MCF 10A (cell line): Measurements from ENCODE around the gene STON1. TPM values are rescaled to one million over a fixed set of nuclear protein-coding genes. Genes with fewer than 3 reads are reported as not detected.
A peak's percentile ranks its signal among the peaks of the same experiment; 100 is the strongest.
"Not testable (repeated sequence)": the region's sequence is repeated elsewhere in the genome, so short reads cannot be mapped to it uniquely, and the experiment has no call there.

Source experiments
- BruUV-seq: library from RNA; stranded (reverse); fragments of 400-500 nt; replicated peaks from 2 replicates; lab custom pipeline; 2021; lab: Mats Ljungman, UMichigan
- CTCF ChIA-PET: fragments of 300-600 bp; sonication (Branson Sonifier 250); formaldehyde crosslinking; extraction: SDS; loops from one replicate; lab custom pipeline; 2021; ENCODE audit warnings: antibody characterized with exemption, inconsistent platforms; lab: Yijun Ruan, JAX
- POLR2A ChIA-PET: fragments of 300-600, 350-650 bp; sonication (Branson Sonifier 250); formaldehyde crosslinking; extraction: SDS; loops from one replicate; lab custom pipeline; 2020; ENCODE audit warnings: antibody characterized with exemption, inconsistent platforms; lab: Yijun Ruan, JAX
- DNase-seq: peaks from one replicate; pipeline ENCODE4 v3.0.0-alpha.2; 2018; ENCODE audit not compliant: unreplicated experiment
- H3K27ac Mint-ChIP-seq: one replicate; pipeline ENCODE4 v1.8.0; 2022; ENCODE audit warnings: mild to moderate bottlenecking, low read depth, mixed read lengths; ENCODE audit not compliant: unreplicated experiment
- H3K27me3 Mint-ChIP-seq: one replicate; pipeline ENCODE4 v1.8.0; 2022; ENCODE audit warnings: mixed read lengths; ENCODE audit not compliant: insufficient read depth, unreplicated experiment
- H3K36me3 Mint-ChIP-seq: one replicate; pipeline ENCODE4 v1.8.0; 2022; ENCODE audit warnings: mild to moderate bottlenecking, moderate library complexity, mixed read lengths; ENCODE audit not compliant: insufficient read depth, unreplicated experiment
- H3K4me1 Mint-ChIP-seq: one replicate; pipeline ENCODE4 v1.8.0; 2022; ENCODE audit warnings: mixed read lengths; ENCODE audit not compliant: insufficient read depth, unreplicated experiment
- H3K4me3 Mint-ChIP-seq: one replicate; pipeline ENCODE4 v1.8.0; 2022; ENCODE audit warnings: mild to moderate bottlenecking, moderate library complexity, mixed read lengths; ENCODE audit not compliant: unreplicated experiment
- H3K9me3 Mint-ChIP-seq: one replicate; pipeline ENCODE4 v1.8.0; 2022; ENCODE audit warnings: mixed read lengths; ENCODE audit not compliant: unreplicated experiment
- CTCF ChIP-seq: fragments of 200-600 bp; IDR thresholded peaks from one replicate; pipeline ENCODE4 v1.8.0; 2022; ENCODE audit warnings: antibody characterized with exemption, mild to moderate bottlenecking; ENCODE audit not compliant: unreplicated experiment
- intact Hi-C: fragments of 100-400 bp; cut with micrococcal nuclease; formaldehyde crosslinking; loops from 2 replicates; pipeline ENCODE4 v1.14.1; 2022
- total RNA-seq: library from RNA; stranded (reverse); gene quantifications from 2 replicates; pipeline ENCODE4 v1.2.3, GENCODE V29; 2022

Gene STON1
- total RNA-seq, 1 experiment from 2014 or later: 0.23 TPM

- H3K9me3 Mint-ChIP-seq: no peaks in the 10 kb centered on the region
- no TSS peak for BruUV-seq
- H3K36me3 Mint-ChIP-seq: no peaks in the 10 kb centered on the region
- no peaks in the 10 kb centered on the region for H3K4me1 Mint-ChIP-seq
- no peak for DNase-seq
- intact Hi-C loops: no loop called here
- ChIA-PET POLR2A (no interaction called here), CTCF (no interaction called here)
- no peak for TF ChIP-seq CTCF
- H3K27me3 Mint-ChIP-seq: no peaks in the 10 kb centered on the region
- no peak overlapping the region for H3K27ac Mint-ChIP-seq
- H3K4me3 Mint-ChIP-seq: no peak overlapping the region
Observed at GRCh38 chr2:48549972-48550371, 20.0 kb downstream of the STON1 start.

- ChIA-PET POLR2A (no interaction called here), CTCF (no interaction called here)
- no peak for TF ChIP-seq CTCF
- Mint-ChIP-seq H3K27me3 (no peaks in the 10 kb centered on the region), H3K4me3 (no peak overlapping the region), H3K4me1 (no peaks in the 10 kb centered on the region), H3K9me3 (no peaks in the 10 kb centered on the region), H3K36me3 (no peaks in the 10 kb centered on the region), H3K27ac (no peak overlapping the region)
- no TSS peak for BruUV-seq
- DNase-seq: peak; percentile 59
- intact Hi-C loops: no loop called here
Observed at GRCh38 chr2:48551548-48551947, 21.6 kb downstream of the STON1 start.

- H3K9me3 Mint-ChIP-seq, CTCF ChIA-PET, H3K27ac Mint-ChIP-seq, BruUV-seq, H3K27me3 Mint-ChIP-seq, H3K36me3 Mint-ChIP-seq, H3K4me1 Mint-ChIP-seq, intact Hi-C loops, H3K4me3 Mint-ChIP-seq, POLR2A ChIA-PET, DNase-seq: not testable (repeated sequence)
Observed at GRCh38 chr2:48555071-48555470, 25.1 kb downstream of the STON1 start.

GRCh38 chr2:48558456-48558855 is 28.5 kb downstream of the STON1 start:
- no peaks in the 10 kb centered on the region for H3K27me3 Mint-ChIP-seq
- H3K27ac Mint-ChIP-seq: no peak overlapping the region
- intact Hi-C loops: no loop called here
- no peak for TF ChIP-seq CTCF
- ChIA-PET CTCF (no interaction called here), POLR2A (interaction anchor here (0.5 to 0.6 kb wide), 2 partner anchors 755 to 1943 kb away, joined by 3 read pairs; no protein-coding TSS in a partner anchor)
- no peak for DNase-seq
- H3K9me3 Mint-ChIP-seq: no peaks in the 10 kb centered on the region
- H3K4me1 Mint-ChIP-seq: no peaks in the 10 kb centered on the region
- H3K36me3 Mint-ChIP-seq: no peaks in the 10 kb centered on the region
- no TSS peak for BruUV-seq
- H3K4me3 Mint-ChIP-seq: no peak overlapping the region
